Endodermal cell (in vitro differentiated cells): ENCODE results near the gene ABL1. TPM values are rescaled to one million over a fixed set of nuclear protein-coding genes. Genes with fewer than 3 reads are reported as not detected.

Source experiments
- DNase-seq: peaks from one replicate; pipeline ENCODE4 v3.0.0-alpha.2; 2017
- H3K27ac ChIP-seq: 2 replicates; pipeline ENCODE4 v1.5.1; 2013; ENCODE audit warnings: mild to moderate bottlenecking, low read depth, low read length, moderate library complexity
- H3K27me3 ChIP-seq: 2 replicates; pipeline ENCODE4 v1.6.1; 2013; ENCODE audit warnings: mild to moderate bottlenecking, low read length, moderate library complexity; ENCODE audit not compliant: insufficient read depth, control insufficient read depth, poor library complexity, severe bottlenecking
- H3K36me3 ChIP-seq: 2 replicates; pipeline ENCODE4 v1.7.0; 2013; ENCODE audit warnings: mild to moderate bottlenecking, low read length, moderate library complexity; ENCODE audit not compliant: control insufficient read depth, insufficient read depth
- H3K4me1 ChIP-seq: one replicate; pipeline ENCODE4 v1.7.0; 2013; ENCODE audit warnings: low read length; ENCODE audit not compliant: control insufficient read depth, insufficient read depth
- H3K4me3 ChIP-seq: 2 replicates; pipeline ENCODE4 v1.5.1; 2013; ENCODE audit warnings: mild to moderate bottlenecking, low read length, moderate library complexity
- H3K9ac ChIP-seq: 2 replicates; pipeline ENCODE4 v1.6.1; 2013; ENCODE audit warnings: mild to moderate bottlenecking, low read length, moderate library complexity; ENCODE audit not compliant: poor library complexity, severe bottlenecking; ENCODE audit errors: extremely low read depth
- H3K9me3 ChIP-seq: 2 replicates; pipeline ENCODE4 v1.6.1; 2013; ENCODE audit warnings: mild to moderate bottlenecking, low read length, moderate library complexity; ENCODE audit not compliant: control insufficient read depth
- H3K27ac Mint-ChIP-seq: 2 replicates; pipeline ENCODE4 v1.8.0; 2020; ENCODE audit warnings: mixed read lengths
- H3K27me3 Mint-ChIP-seq: 2 replicates; pipeline ENCODE4 v1.8.0; 2021; ENCODE audit warnings: mild to moderate bottlenecking, mixed read lengths; ENCODE audit not compliant: insufficient read depth
- H3K36me3 Mint-ChIP-seq: 2 replicates; pipeline ENCODE4 v1.8.0; 2020; ENCODE audit warnings: low read depth, mixed read lengths
- H3K4me1 Mint-ChIP-seq: 2 replicates; pipeline ENCODE4 v1.8.0; 2020; ENCODE audit warnings: mixed read lengths
- H3K4me3 Mint-ChIP-seq: 2 replicates; pipeline ENCODE4 v1.8.0; 2020; ENCODE audit warnings: mild to moderate bottlenecking, moderate library complexity, mixed read lengths
- H3K9me3 Mint-ChIP-seq: 2 replicates; pipeline ENCODE4 v1.8.0; 2020; ENCODE audit warnings: mild to moderate bottlenecking, mixed read lengths
- whole genome bisulfite sequencing, 2 experiments: methylation state at CpG; one replicate each; pipeline versions ENCODE4 v1.1.5 to v1.1.7; 2013; ENCODE audit warnings: missing lambda C conversion rate in 2 of 2, mixed read lengths in 1 of 2; ENCODE audit not compliant: insufficient coverage in 1 of 2, insufficient read length in 1 of 2; 5-methylcytosine and 5-hydroxymethylcytosine counted together
- total RNA-seq, 2 donors: library from RNA; stranded (reverse); fragmentation: NEBNext Ultra II Directional in 1 of 2; extraction: Animal tissue kit (Norgen Biotek cat#: 25700) in 1 of 2; gene quantifications; 2 replicates in 1 of 2; 3 replicates in 1 of 2; pipeline ENCODE4 v1.2.1, GENCODE V29; 2021
- TF ChIP-seq, protein P1 (sequence below): fragments of 200-600 bp; sonication (generic); conservative IDR thresholded peaks from 2 replicates; pipeline ENCODE4 v1.5.0; 2021; ENCODE audit warnings: antibody characterized with exemption, mild to moderate bottlenecking

Gene ABL1
- total RNA-seq, 2 donors from 2014 or later, result 78.8 to 94.1 TPM

DNA sequence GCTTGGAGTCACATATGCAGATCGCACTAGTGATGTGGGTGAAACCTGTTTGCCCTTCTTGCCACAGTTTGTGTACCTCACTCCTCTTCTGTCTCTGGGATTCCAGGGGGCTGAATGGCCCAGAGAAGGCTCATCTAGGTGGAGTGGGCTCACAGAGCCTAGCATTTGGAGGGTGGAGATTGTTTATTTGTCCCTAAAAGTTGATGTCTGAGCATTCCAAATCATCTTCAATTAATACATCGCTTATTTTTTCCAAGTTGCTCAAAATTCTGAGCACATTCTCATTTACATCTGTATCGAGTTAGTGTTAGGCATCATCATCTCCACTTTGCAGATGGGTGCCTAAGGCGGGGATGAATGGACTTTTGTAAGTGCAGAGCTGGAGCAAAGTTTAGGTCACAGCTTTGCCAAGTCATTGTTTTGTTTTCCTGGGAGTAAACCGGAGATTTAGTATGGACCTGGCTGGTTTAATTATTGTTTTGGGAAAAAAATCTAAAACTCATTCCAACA is 2.0 kb downstream of the ABL1 start:
- no peaks in the 10 kb centered on the region for H3K9me3 Mint-ChIP-seq
- H3K36me3 Mint-ChIP-seq, result no peaks in the 10 kb centered on the region
- TF ChIP-seq, protein P1, sequence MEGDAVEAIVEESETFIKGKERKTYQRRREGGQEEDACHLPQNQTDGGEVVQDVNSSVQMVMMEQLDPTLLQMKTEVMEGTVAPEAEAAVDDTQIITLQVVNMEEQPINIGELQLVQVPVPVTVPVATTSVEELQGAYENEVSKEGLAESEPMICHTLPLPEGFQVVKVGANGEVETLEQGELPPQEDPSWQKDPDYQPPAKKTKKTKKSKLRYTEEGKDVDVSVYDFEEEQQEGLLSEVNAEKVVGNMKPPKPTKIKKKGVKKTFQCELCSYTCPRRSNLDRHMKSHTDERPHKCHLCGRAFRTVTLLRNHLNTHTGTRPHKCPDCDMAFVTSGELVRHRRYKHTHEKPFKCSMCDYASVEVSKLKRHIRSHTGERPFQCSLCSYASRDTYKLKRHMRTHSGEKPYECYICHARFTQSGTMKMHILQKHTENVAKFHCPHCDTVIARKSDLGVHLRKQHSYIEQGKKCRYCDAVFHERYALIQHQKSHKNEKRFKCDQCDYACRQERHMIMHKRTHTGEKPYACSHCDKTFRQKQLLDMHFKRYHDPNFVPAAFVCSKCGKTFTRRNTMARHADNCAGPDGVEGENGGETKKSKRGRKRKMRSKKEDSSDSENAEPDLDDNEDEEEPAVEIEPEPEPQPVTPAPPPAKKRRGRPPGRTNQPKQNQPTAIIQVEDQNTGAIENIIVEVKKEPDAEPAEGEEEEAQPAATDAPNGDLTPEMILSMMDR, result no peak
- Histone ChIP-seq H3K27me3 (no peaks in the 10 kb centered on the region), H3K36me3 (no peaks in the 10 kb centered on the region), H3K4me1 (peaks cover 6% of the 10 kb centered on the region), H3K27ac (no peak overlapping the region), H3K9ac (peak overlapping the region; percentile 24), H3K9me3 (no peaks in the 10 kb centered on the region), H3K4me3 (peak overlapping the region; percentile 93)
- DNase-seq, result no peak
- peak overlapping the region; percentile 77 for H3K27ac Mint-ChIP-seq
- H3K27me3 Mint-ChIP-seq, result no peaks in the 10 kb centered on the region
- 47 to 66% methylated on average over 4 to 5 of the region's 5 CpGs for WGBS, 2 experiments
- H3K4me1 Mint-ChIP-seq, result peaks cover 44% of the 10 kb centered on the region
- H3K4me3 Mint-ChIP-seq, result peak overlapping the region; percentile 94

DNA sequence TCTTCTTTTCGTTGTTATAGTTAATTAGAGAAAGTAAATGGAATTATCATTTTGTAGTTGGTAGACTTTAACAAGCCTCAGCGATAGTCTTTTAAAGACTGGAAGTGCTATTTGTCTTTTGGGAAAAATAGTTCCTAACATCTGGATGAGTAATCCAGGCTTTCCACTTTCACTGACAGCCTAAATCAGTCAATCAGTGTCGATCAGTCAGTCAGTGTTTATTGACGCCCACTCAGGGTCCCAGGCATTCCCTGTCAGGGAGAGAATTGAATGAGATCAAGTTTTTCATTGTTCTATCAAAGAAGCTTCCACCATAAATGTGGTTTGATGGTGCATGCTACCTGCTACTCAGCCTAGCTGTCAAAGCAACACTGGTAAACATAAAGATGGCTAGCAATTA is 2.6 kb downstream of the ABL1 start:
- no peaks in the 10 kb centered on the region for H3K36me3 ChIP-seq
- TF ChIP-seq, protein P1, result no peak
- WGBS, 2 experiments, result 72 to 94% methylated on average over 3 to 4 of the region's 4 CpGs
- Mint-ChIP-seq H3K4me3 (peak overlapping the region; percentile 94), H3K27me3 (no peaks in the 10 kb centered on the region), H3K36me3 (no peaks in the 10 kb centered on the region), H3K4me1 (peaks cover 47% of the 10 kb centered on the region), H3K27ac (no peak overlapping the region), H3K9me3 (no peaks in the 10 kb centered on the region)
- H3K9ac ChIP-seq, result no peak overlapping the region
- H3K27ac ChIP-seq, result no peak overlapping the region
- no peak for DNase-seq
- no peaks in the 10 kb centered on the region for H3K9me3 ChIP-seq
- no peaks in the 10 kb centered on the region for H3K27me3 ChIP-seq
- peaks cover 6% of the 10 kb centered on the region for H3K4me1 ChIP-seq
- H3K4me3 ChIP-seq, result peak overlapping the region; percentile 93

DNA sequence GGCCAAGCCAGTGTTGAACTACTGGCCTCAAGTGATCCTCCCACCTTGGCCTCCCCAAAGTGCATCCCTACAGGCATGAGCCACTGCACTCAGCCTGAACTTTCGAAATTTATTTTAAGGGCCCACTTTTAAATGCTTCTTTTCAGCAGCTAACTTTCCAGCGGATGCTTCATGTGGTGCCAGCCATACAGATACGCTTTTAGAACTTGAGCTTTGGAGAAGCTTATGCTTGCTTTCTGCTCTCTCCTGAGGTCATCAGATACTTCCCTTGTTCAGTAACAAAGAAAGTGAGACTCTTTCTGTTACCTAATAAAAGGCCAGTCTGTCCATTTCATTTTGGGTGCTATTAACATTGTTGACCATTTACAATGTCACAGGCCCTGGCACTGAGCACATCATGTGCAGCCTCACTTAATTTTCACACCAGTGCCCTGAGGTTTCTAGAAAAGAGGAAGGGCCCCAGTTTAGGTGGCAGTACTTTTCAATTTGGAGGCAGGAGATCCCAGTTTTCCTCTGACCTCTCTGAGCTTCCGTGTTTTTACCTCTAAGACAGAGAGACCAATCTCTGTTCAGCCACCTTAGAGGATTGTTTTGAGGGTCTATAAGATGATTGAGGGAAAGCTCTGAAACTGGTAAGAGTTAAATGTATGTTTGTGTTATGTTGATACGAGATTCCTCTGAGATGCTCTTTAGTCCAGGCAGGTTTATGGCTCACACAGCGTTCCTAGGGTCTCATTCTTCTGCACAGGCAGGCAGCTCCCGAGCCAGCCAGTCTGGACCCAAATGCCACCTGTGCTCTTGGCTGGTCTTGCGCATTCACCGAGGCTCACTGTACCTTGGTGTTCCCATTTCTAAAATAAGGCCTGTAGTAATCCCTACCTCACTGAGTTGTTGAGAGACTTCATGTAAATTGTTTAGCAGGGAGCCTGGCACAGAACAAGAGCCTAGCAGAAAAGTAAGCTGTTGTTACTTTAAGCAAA is 4.4 kb downstream of the ABL1 start:
- H3K36me3 ChIP-seq, result no peaks in the 10 kb centered on the region

More for the DNA sequence above, 4.4 kb downstream of the ABL1 start:
- Histone ChIP-seq H3K27ac (peak overlapping the region; percentile 27), H3K27me3 (no peaks in the 10 kb centered on the region), H3K4me1 (peaks cover 6% of the 10 kb centered on the region), H3K4me3 (no peak overlapping the region), H3K9ac (no peak overlapping the region), H3K9me3 (no peaks in the 10 kb centered on the region)
- DNase-seq, result no peak
- H3K36me3 Mint-ChIP-seq, result peaks cover 2% of the 10 kb centered on the region
- no peak overlapping the region for H3K4me3 Mint-ChIP-seq
- TF ChIP-seq, protein P1, result no peak
- 90 to 91% methylated on average over 8 to 9 of the region's 9 CpGs for WGBS, 2 experiments
- no peaks in the 10 kb centered on the region for H3K9me3 Mint-ChIP-seq
- H3K4me1 Mint-ChIP-seq, result peaks cover 43% of the 10 kb centered on the region
- no peaks in the 10 kb centered on the region for H3K27me3 Mint-ChIP-seq
- peak overlapping the region; percentile 87 for H3K27ac Mint-ChIP-seq
